Mesodermal cell (in vitro differentiated cells): ENCODE data around the gene SLC25A43.

ENCODE experiments used
- H3K27ac ChIP-seq: 2 replicates; pipeline ENCODE4 v1.7.0; 2013; ENCODE audit warnings: mild to moderate bottlenecking, low read depth, low read length, moderate library complexity; ENCODE audit not compliant: severe bottlenecking
- H3K36me3 ChIP-seq: 2 replicates; pipeline ENCODE4 v1.7.1; 2013; ENCODE audit warnings: mild to moderate bottlenecking, low read length, moderate library complexity; ENCODE audit not compliant: control insufficient read depth, insufficient read depth
- H3K4me1 ChIP-seq: one replicate; pipeline ENCODE4 v1.7.1; 2013; ENCODE audit warnings: mild to moderate bottlenecking, low read length; ENCODE audit not compliant: insufficient read depth, control insufficient read depth, poor library complexity, severe bottlenecking
- H3K4me3 ChIP-seq: 2 replicates; pipeline ENCODE4 v1.7.0; 2013; ENCODE audit warnings: low read length, control low read depth, mild to moderate bottlenecking; ENCODE audit not compliant: insufficient read depth, poor library complexity, severe bottlenecking; ENCODE audit errors: extremely low read depth
- H3K9me3 ChIP-seq: 2 replicates; pipeline ENCODE4 v1.7.1; 2013; ENCODE audit warnings: mild to moderate bottlenecking, low read length, moderate library complexity; ENCODE audit not compliant: control insufficient read depth
- WGBS, 2 experiments: methylation state at CpG; one replicate each; pipeline ENCODE4 v1.1.5; 2013; ENCODE audit warnings: missing lambda C conversion rate in 2 of 2; ENCODE audit not compliant: insufficient coverage in 2 of 2; 5-methylcytosine and 5-hydroxymethylcytosine counted together

Gene SLC25A43

GRCh38 chrX:119467433-119467832, 68.3 kb downstream of the SLC25A43 start:
- Histone ChIP-seq H3K27ac (no peak overlapping the region), H3K9me3 (no peaks in the 10 kb centered on the region), H3K4me1 (no peaks in the 10 kb centered on the region), H3K36me3 (peaks cover 22% of the 10 kb centered on the region), H3K4me3 (no peak overlapping the region)
- 100% methylated on average over 1 of the region's 6 CpGs; no CpG with 5 or more reads in 1 of the 2 experiments for WGBS, 2 experiments

GRCh38 chrX:119467842-119468550, 68.9 kb downstream of the SLC25A43 start, which contains the start of gene SLC25A5:
Gene SLC25A5 (plus strand): TSS chrX:119468444. CDS start chrX:119468516, 72 bp downstream.
- Histone ChIP-seq H3K36me3 (peaks cover 22% of the 10 kb centered on the region), H3K4me1 (no peaks in the 10 kb centered on the region), H3K27ac (peak within 1 kb of the TSS; percentile 69), H3K4me3 (peak within 1 kb of the TSS; percentile 69), H3K9me3 (no peaks in the 10 kb centered on the region)
- WGBS, 2 experiments: 2 to 8% methylated on average over 18 to 30 of the region's 46 CpGs

GRCh38 chrX:119468551-119469312, 69.6 kb downstream of the SLC25A43 start:
- peak overlapping the region; percentile 69 for H3K4me3 ChIP-seq
- WGBS, 2 experiments: 0 to 1% methylated on average over 14 to 28 of the region's 78 CpGs
- peaks cover 22% of the 10 kb centered on the region for H3K36me3 ChIP-seq

GRCh38 chrX:119469313-119469635, 70.1 kb downstream of the SLC25A43 start:
- 25% methylated on average over 2 of the region's 8 CpGs; no CpG with 5 or more reads in 1 of the 2 experiments for WGBS, 2 experiments

More at GRCh38 chrX:119468551-119469312, 69.6 kb downstream of the SLC25A43 start:
- Histone ChIP-seq H3K9me3 (no peaks in the 10 kb centered on the region), H3K4me1 (no peaks in the 10 kb centered on the region), H3K27ac (peak overlapping the region; percentile 69)

GRCh38 chrX:119474615-119475388, 75.7 kb downstream of the SLC25A43 start:
- Histone ChIP-seq H3K36me3 (peaks cover 17% of the 10 kb centered on the region), H3K9me3 (no peaks in the 10 kb centered on the region), H3K27ac (no peak overlapping the region), H3K4me1 (no peaks in the 10 kb centered on the region), H3K4me3 (no peak overlapping the region)
- WGBS, 2 experiments: 90 to 94% methylated on average over 12 to 13 of the region's 23 CpGs

More at GRCh38 chrX:119469313-119469635, 70.1 kb downstream of the SLC25A43 start:
- H3K36me3 ChIP-seq: peaks cover 22% of the 10 kb centered on the region
- no peaks in the 10 kb centered on the region for H3K9me3 ChIP-seq
- H3K4me1 ChIP-seq: no peaks in the 10 kb centered on the region
- no peak overlapping the region for H3K27ac ChIP-seq
- peak overlapping the region; percentile 69 for H3K4me3 ChIP-seq

GRCh38 chrX:119475389-119476101, 76.4 kb downstream of the SLC25A43 start:
- no peaks in the 10 kb centered on the region for H3K9me3 ChIP-seq
- H3K27ac ChIP-seq: no peak overlapping the region
- H3K4me1 ChIP-seq: no peaks in the 10 kb centered on the region
- peaks cover 10% of the 10 kb centered on the region for H3K36me3 ChIP-seq
- no peak overlapping the region for H3K4me3 ChIP-seq
- 86% methylated on average over 6 of the region's 11 CpGs; no CpG with 5 or more reads in 1 of the 2 experiments for WGBS, 2 experiments

GRCh38 chrX:119477812-119478232, 78.7 kb downstream of the SLC25A43 start:
- no peaks in the 10 kb centered on the region for H3K36me3 ChIP-seq
- H3K9me3 ChIP-seq: no peaks in the 10 kb centered on the region
- WGBS, 2 experiments: no CpG with 5 or more reads among the region's 3 CpGs
- no peak overlapping the region for H3K27ac ChIP-seq
- no peak overlapping the region for H3K4me3 ChIP-seq
- H3K4me1 ChIP-seq: no peaks in the 10 kb centered on the region

- H3K4me1 ChIP-seq: no peaks in the 10 kb centered on the region
- no peak overlapping the region for H3K4me3 ChIP-seq
- no peaks in the 10 kb centered on the region for H3K36me3 ChIP-seq
- no peak overlapping the region for H3K27ac ChIP-seq
- H3K9me3 ChIP-seq: no peaks in the 10 kb centered on the region
- no CpG with 5 or more reads among the region's 4 CpGs for WGBS, 2 experiments
Observed at GRCh38 chrX:119478504-119478903, 79.4 kb downstream of the SLC25A43 start.

- Histone ChIP-seq H3K36me3 (no peaks in the 10 kb centered on the region), H3K27ac (no peak overlapping the region), H3K4me1 (no peaks in the 10 kb centered on the region), H3K9me3 (no peaks in the 10 kb centered on the region), H3K4me3 (no peak overlapping the region)
- WGBS, 2 experiments: 93 to 100% methylated on average over 1 to 2 of the region's 2 CpGs
Observed at GRCh38 chrX:119479845-119480244, 80.7 kb downstream of the SLC25A43 start.

GRCh38 chrX:119481323-119481801, 82.2 kb downstream of the SLC25A43 start:
- no peak overlapping the region for H3K4me3 ChIP-seq
- no peaks in the 10 kb centered on the region for H3K9me3 ChIP-seq
- no peaks in the 10 kb centered on the region for H3K4me1 ChIP-seq
- WGBS, 2 experiments: 100% methylated on average over 3 of the region's 4 CpGs; no CpG with 5 or more reads in 1 of the 2 experiments
- no peaks in the 10 kb centered on the region for H3K36me3 ChIP-seq
- no peak overlapping the region for H3K27ac ChIP-seq
